IPS-18c (cell line): ENCODE data around the gene ZNF391.
"Not testable (repeated sequence)": the region's sequence is repeated elsewhere in the genome, so short reads cannot be mapped to it uniquely, and the experiment has no call there.

Experiments
- H3K4me3 ChIP-seq: 2 replicates; pipeline ENCODE4 v1.7.0; 2013; ENCODE audit warnings: low read depth, mild to moderate bottlenecking, low read length, moderate library complexity; ENCODE audit not compliant: insufficient read depth
- H3K9me3 ChIP-seq: one replicate; pipeline ENCODE4 v1.6.1; 2013; ENCODE audit warnings: mild to moderate bottlenecking, low read length, moderate library complexity; ENCODE audit not compliant: control insufficient read depth, insufficient read depth

Gene ZNF391

GRCh38 chr6:27388293-27389197, at the start of gene ZNF391:
TSS of gene ZNF391 (plus strand) at chr6:27388759. CDS start at chr6:27400371, 11,612 bp downstream.
- H3K9me3 ChIP-seq: no peaks in the 10 kb centered on the region
- peak within 1 kb of the TSS; percentile 89 for H3K4me3 ChIP-seq

GRCh38 chr6:27352850-27353249, 35.7 kb upstream of the ZNF391 start:
- Histone ChIP-seq H3K9me3 (no peaks in the 10 kb centered on the region), H3K4me3 (no peak overlapping the region)

DNA sequence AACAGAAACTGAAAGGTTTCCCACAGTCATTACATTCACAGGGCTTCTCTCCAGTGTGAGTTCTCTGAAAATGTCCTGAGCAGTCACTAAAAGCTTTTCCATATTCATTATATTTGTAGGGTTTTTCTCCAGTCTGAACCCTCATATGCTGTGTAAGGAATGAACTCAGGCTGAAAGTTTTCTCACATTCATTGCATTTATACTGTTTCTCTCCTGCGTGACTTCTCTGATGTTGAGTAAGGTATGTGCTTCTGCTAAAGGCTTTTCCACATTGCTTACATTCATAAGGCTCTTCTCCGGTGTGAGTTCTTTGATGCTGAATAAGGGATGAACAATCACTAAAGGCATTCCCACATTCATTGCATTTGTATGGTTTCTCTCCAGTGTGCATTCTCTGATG, 29.8 kb upstream of the ZNF391 start:
- Histone ChIP-seq H3K9me3 (no peaks in the 10 kb centered on the region), H3K4me3 (no peak overlapping the region)

- H3K4me3 ChIP-seq: no peak overlapping the region
- H3K9me3 ChIP-seq: no peaks in the 10 kb centered on the region
Observed at GRCh38 chr6:27359231-27359630, 29.3 kb upstream of the ZNF391 start.

DNA sequence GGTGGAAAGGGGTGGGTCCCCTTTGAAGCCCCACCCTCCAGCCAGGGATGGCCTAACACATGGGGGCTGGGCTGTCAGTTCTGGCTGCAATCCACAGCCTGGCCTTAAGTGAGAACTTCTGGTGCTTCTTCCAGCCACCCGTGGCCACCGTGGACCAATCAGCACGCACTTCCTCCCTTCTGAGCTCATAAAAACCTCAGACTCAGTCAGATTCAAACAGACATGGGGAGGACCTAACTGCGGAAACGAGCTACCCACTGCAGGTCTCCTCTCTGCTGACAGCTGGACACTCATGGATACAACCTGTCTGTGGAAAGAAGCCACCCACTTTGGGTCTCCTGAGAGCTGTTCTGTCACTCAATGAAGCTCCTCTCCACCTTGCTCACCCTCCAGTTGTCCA, 20.4 kb upstream of the ZNF391 start:
- H3K4me3 ChIP-seq: no peak overlapping the region
- no peaks in the 10 kb centered on the region for H3K9me3 ChIP-seq

DNA sequence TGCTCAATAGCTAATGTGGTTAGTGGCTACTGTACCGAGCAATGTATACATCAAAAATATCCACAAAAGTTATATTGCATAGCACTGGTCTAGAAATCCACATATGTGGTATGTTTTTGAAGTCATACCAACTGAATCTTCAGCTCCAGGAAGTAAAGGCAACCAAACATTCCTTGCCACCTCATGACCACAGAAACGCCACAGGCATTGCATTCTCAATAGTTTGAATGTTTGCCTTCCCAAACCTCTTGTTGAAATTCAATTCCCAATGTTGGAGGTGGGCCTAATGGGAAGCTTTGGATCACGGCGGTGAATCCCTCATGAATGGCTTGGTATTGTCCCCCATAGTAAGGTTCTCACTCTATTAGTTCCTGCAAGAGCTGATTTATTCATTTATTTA, 18.2 kb upstream of the ZNF391 start:
- H3K9me3 ChIP-seq: no peaks in the 10 kb centered on the region
- no peak overlapping the region for H3K4me3 ChIP-seq

DNA sequence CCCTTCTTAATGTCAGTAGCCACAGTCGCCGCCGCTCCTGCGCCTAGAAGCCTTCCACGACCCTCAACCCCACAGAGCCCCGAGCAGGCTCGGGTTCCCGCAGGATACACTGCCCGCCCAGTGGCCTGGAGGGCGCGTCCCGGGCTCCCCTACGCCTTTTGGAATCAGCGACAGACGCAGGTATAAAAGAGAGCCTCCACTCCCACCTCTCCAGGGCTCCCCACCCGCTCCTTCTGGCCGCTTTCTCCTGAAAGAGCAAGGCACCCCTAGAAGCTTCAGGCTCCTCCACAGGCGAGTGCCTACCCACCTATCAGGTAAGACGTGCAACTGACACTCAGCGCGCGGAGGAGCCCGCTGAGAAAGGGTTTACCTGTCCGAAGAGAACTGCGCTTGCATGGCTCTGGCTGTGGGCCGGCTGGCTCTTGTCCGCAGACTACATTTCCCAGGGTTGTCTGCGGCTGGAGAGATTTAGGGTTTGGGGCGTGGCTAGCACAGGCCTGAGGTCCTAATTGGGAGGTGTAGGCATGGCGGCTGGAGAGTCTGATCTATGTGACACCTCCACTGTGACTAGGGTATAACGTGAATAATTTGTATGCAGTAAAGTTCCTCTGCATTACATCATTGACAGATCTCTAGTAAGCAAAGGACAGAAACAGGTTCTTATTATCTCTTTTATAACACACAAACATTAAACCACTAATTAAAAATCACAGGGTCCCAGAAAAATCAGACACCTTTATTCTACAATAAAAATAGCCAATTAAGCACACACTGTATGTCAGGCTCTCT, 13.5 kb upstream of the ZNF391 start:
- H3K4me3 ChIP-seq: peak overlapping the region; percentile 91

GRCh38 chr6:27375613-27376079, 12.9 kb upstream of the ZNF391 start:
- Histone ChIP-seq H3K4me3 (0 out of 2 replicates have a peak overlapping the region, but pooled peaks have one; percentile 16), H3K9me3 (no peaks in the 10 kb centered on the region)

More for the DNA sequence above, 13.5 kb upstream of the ZNF391 start:
- H3K9me3 ChIP-seq: no peaks in the 10 kb centered on the region

DNA sequence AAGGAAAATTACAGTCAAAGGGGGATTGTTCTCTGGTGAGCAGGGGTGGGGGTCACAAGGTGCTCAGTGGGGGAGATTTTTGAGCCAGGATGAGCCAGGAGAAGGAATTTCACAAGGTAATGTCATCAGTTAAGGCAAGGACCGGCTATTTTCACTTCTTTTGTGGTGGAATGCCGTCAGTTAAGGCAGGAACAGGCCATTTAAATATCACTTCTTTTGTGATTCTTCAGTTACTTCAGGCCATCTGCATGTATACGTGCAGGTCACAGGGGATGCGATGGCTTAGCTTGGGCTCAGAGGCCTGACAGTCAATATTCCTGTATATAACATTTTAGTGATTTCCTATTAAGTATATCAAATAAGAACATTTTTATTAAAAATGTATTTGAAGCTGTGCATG, 10.2 kb upstream of the ZNF391 start:
- not testable (repeated sequence) for H3K4me3 ChIP-seq, H3K9me3 ChIP-seq

- not testable (repeated sequence) for H3K9me3 ChIP-seq, H3K4me3 ChIP-seq
Observed at GRCh38 chr6:27381001-27381400, 7.6 kb upstream of the ZNF391 start.

GRCh38 chr6:27383011-27383410, 5.5 kb upstream of the ZNF391 start:
- Histone ChIP-seq H3K9me3 (no peaks in the 10 kb centered on the region), H3K4me3 (no peak overlapping the region)

GRCh38 chr6:27383481-27383880, 5.1 kb upstream of the ZNF391 start:
- Histone ChIP-seq H3K9me3 (no peaks in the 10 kb centered on the region), H3K4me3 (no peak overlapping the region)

GRCh38 chr6:27392623-27393022, 4.1 kb downstream of the ZNF391 start:
- Histone ChIP-seq H3K9me3 (peaks cover 5% of the 10 kb centered on the region), H3K4me3 (no peak overlapping the region)

DNA sequence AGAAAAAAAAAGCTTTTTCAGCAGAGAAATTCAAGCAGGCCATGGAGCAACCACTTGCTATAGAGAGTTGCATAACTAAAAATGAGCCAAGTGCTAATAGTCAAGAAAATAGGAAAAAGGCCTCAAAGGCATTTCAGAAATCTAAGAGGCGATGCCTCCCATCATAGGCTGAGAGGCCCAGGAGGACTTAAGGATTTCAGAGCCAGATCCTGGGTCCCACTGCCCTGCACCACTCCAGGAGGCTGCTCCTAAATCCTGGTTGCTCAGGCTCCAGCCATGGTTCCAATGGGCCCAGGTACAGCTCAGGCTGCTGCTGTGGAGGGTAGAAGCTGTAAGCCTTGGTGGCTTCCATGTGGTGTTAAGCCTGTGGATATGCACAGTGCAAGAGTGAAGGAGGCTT, 5.5 kb downstream of the ZNF391 start:
- no peak overlapping the region for H3K4me3 ChIP-seq

DNA sequence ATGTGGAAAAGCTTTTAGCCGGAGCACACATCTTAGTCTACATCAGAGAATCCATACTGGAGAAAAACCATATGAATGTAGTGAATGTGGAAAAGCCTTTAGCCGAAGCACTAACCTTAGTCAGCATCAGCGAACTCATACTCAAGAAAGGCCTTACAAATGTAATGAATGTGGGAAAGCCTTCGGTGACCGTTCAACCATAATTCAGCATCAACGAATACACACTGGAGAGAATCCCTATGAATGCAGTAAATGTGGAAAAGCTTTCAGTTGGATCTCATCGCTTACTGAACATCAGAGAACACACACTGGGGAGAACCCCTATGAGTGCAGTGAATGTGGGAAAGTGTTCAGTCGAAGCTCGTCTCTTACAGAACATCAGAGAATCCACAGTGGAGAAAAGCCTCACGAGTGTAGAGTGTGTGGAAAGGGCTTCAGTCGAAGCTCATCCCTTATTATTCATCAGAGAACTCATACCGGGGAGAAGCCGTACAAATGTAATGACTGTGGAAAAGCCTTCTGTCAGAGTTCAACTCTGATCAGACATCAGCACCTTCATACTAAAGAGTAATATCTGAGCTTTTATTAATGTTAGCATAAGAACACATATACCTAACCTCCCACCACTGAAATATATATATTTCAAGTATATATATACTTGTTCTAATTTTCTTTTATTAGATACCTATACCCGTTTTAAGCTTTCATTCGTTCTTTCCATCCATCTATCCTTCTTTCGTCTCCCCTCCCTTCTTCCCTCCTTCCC, 12.5 kb downstream of the ZNF391 start:
- H3K9me3 ChIP-seq: no peaks in the 10 kb centered on the region
- no peak overlapping the region for H3K4me3 ChIP-seq

More for the DNA sequence above, 5.5 kb downstream of the ZNF391 start:
- peaks cover 5% of the 10 kb centered on the region for H3K9me3 ChIP-seq

- no peaks in the 10 kb centered on the region for H3K9me3 ChIP-seq
Observed at GRCh38 chr6:27406085-27406484, 17.5 kb downstream of the ZNF391 start.

GRCh38 chr6:27407153-27407814, 18.7 kb downstream of the ZNF391 start:
- Histone ChIP-seq H3K4me3 (no peak overlapping the region), H3K9me3 (no peaks in the 10 kb centered on the region)

More at GRCh38 chr6:27406085-27406484, 17.5 kb downstream of the ZNF391 start:
- H3K4me3 ChIP-seq: no peak overlapping the region
